HEK293 (cell line): Measurements from ENCODE around the gene PAPOLG.

Experiments used
- CTCF ChIA-PET: fragments of 350-600 bp; formaldehyde crosslinking; extraction: SDS; loops from one replicate; lab custom pipeline; 2021; ENCODE audit warnings: antibody characterized with exemption; lab: Yijun Ruan, JAX
- POLR2A ChIA-PET: fragments of 300-600 bp; formaldehyde crosslinking; extraction: SDS; loops from one replicate; lab custom pipeline; 2020; ENCODE audit warnings: antibody characterized with exemption, inconsistent platforms; lab: Yijun Ruan, JAX
- H3K27ac ChIP-seq: fragments of 200-500 bp; sonication (Bioruptor generic); 2 replicates; pipeline ENCODE4 v1.5.1; 2014; ENCODE audit warnings: low read depth, low read length, control low read depth, inconsistent platforms; ENCODE audit errors: extremely low read depth
- H3K36me3 ChIP-seq, 2 experiments: fragments of 200-500 bp in 1 of 2; sonication (Bioruptor generic) in 1 of 2; 1 replicate in 1 of 2; 2 replicates in 1 of 2; pipeline ENCODE4 v1.5.1; 2014 to 2017; ENCODE audit warnings: inconsistent platforms in 2 of 2, low read length in 2 of 2; ENCODE audit not compliant: control insufficient read depth in 2 of 2, insufficient read depth in 1 of 2
- H3K4me1 ChIP-seq: fragments of 200-500 bp; sonication (Bioruptor generic); 2 replicates; pipeline ENCODE4 v1.5.1; 2014; ENCODE audit warnings: mild to moderate bottlenecking, low read length, inconsistent platforms; ENCODE audit not compliant: control insufficient read depth, insufficient read depth
- H3K4me3 ChIP-seq: 2 replicates; pipeline ENCODE4 v1.5.1; 2011; ENCODE audit warnings: low read depth, mild to moderate bottlenecking, control low read depth, low read length, moderate library complexity
- H3K9me3 ChIP-seq: fragments of 200-500 bp; sonication (Bioruptor generic); 2 replicates; pipeline ENCODE4 v1.5.1; 2014; ENCODE audit warnings: low read depth, low read length, inconsistent platforms; ENCODE audit not compliant: control insufficient read depth, insufficient read depth
- GFI1B ChIP-seq: fragments of 450-650 bp; formaldehyde crosslinking; IDR thresholded peaks from 2 replicates; pipeline ENCODE4 v1.5.1; 2016; ENCODE audit warnings: missing biosample characterization, missing genetic modification characterization
- KLF10 ChIP-seq: fragments of 450-650 bp; IDR thresholded peaks from 2 replicates; pipeline ENCODE4 v1.5.1; 2018; ENCODE audit warnings: missing biosample characterization, mild to moderate bottlenecking, missing genetic modification characterization
- KLF7 ChIP-seq: fragments of 450-650 bp; formaldehyde crosslinking; IDR thresholded peaks from 2 replicates; pipeline ENCODE4 v1.5.1; 2016; ENCODE audit warnings: missing biosample characterization, missing genetic modification characterization, borderline replicate concordance
- SALL2 ChIP-seq: fragments of 450-650 bp; formaldehyde crosslinking; IDR thresholded peaks from 2 replicates; pipeline ENCODE4 v1.5.0; 2017; ENCODE audit warnings: missing biosample characterization, mild to moderate bottlenecking, missing genetic modification characterization, borderline replicate concordance
- ZFP37 ChIP-seq: fragments of 450-650 bp; formaldehyde crosslinking; IDR thresholded peaks from 2 replicates; pipeline ENCODE4 v1.5.1; 2016; ENCODE audit warnings: missing biosample characterization, missing genetic modification characterization
- ZFP41 ChIP-seq: fragments of 450-650 bp; formaldehyde crosslinking; IDR thresholded peaks from 2 replicates; pipeline ENCODE4 v1.5.1; 2016; ENCODE audit warnings: missing biosample characterization, missing genetic modification characterization, borderline replicate concordance
- ZIC2 ChIP-seq: fragments of 450-650 bp; formaldehyde crosslinking; IDR thresholded peaks from 2 replicates; pipeline ENCODE4 v1.5.1; 2016; ENCODE audit warnings: missing biosample characterization, missing genetic modification characterization
- ZNF155 ChIP-seq: fragments of 450-650 bp; formaldehyde crosslinking; IDR thresholded peaks from 2 replicates; pipeline ENCODE4 v1.5.1; 2016; ENCODE audit warnings: missing biosample characterization, missing genetic modification characterization
- ZNF239 ChIP-seq: fragments of 450-650 bp; formaldehyde crosslinking; IDR thresholded peaks from 2 replicates; pipeline ENCODE4 v1.5.1; 2016; ENCODE audit warnings: missing biosample characterization, missing genetic modification characterization
- ZNF324 ChIP-seq: fragments of 450-650 bp; formaldehyde crosslinking; IDR thresholded peaks from 2 replicates; pipeline ENCODE4 v1.5.1; 2016; ENCODE audit warnings: missing biosample characterization, missing genetic modification characterization
- ZNF37A ChIP-seq: fragments of 450-650 bp; IDR thresholded peaks from 2 replicates; pipeline ENCODE4 v1.5.1; 2018; ENCODE audit warnings: missing biosample characterization, missing genetic modification characterization
- ZNF596 ChIP-seq: fragments of 450-650 bp; IDR thresholded peaks from 2 replicates; pipeline ENCODE4 v1.5.0; 2018; ENCODE audit warnings: missing biosample characterization, mild to moderate bottlenecking, missing genetic modification characterization, moderate library complexity
- ZNF670 ChIP-seq: fragments of 450-650 bp; formaldehyde crosslinking; IDR thresholded peaks from 2 replicates; pipeline ENCODE4 v1.5.1; 2016; ENCODE audit warnings: missing biosample characterization, missing genetic modification characterization, low read depth
- TF ChIP-seq, protein P1 (sequence below): fragments of 450-650 bp; formaldehyde crosslinking; IDR thresholded peaks from 2 replicates; pipeline ENCODE4 v1.5.1; 2017; ENCODE audit warnings: missing biosample characterization, missing genetic modification characterization
- TF ChIP-seq, protein P2 (sequence below): fragments of 450-650 bp; formaldehyde crosslinking; IDR thresholded peaks from 2 replicates; pipeline ENCODE4 v1.5.1; 2016; ENCODE audit warnings: missing biosample characterization, missing genetic modification characterization
- TF ChIP-seq, protein P3 (sequence below): fragments of 450-650 bp; formaldehyde crosslinking; IDR thresholded peaks from 2 replicates; pipeline ENCODE4 v1.5.1; 2016; ENCODE audit warnings: missing biosample characterization, missing genetic modification characterization
- TF ChIP-seq, protein P4 (sequence below): fragments of 450-650 bp; IDR thresholded peaks from 2 replicates; pipeline ENCODE4 v1.5.1; 2018; ENCODE audit warnings: missing biosample characterization, mild to moderate bottlenecking, missing genetic modification characterization
- TF ChIP-seq, protein P5 (sequence below): fragments of 450-650 bp; formaldehyde crosslinking; IDR thresholded peaks from 2 replicates; pipeline ENCODE4 v1.5.1; 2017; ENCODE audit warnings: missing biosample characterization, missing genetic modification characterization
- TF ChIP-seq, protein P6 (sequence below): fragments of 450-650 bp; formaldehyde crosslinking; IDR thresholded peaks from 2 replicates; pipeline ENCODE4 v1.5.1; 2016; ENCODE audit warnings: missing biosample characterization, missing genetic modification characterization
- TF ChIP-seq, protein P7 (sequence below): fragments of 450-650 bp; formaldehyde crosslinking; IDR thresholded peaks from 2 replicates; pipeline ENCODE4 v1.5.1; 2016; ENCODE audit warnings: missing biosample characterization, missing genetic modification characterization, borderline replicate concordance
- TF ChIP-seq, protein P8 (sequence below): fragments of 450-650 bp; formaldehyde crosslinking; IDR thresholded peaks from 2 replicates; pipeline ENCODE4 v1.5.1; 2016; ENCODE audit warnings: missing biosample characterization, missing genetic modification characterization, borderline replicate concordance

PAPOLG gene

DNA sequence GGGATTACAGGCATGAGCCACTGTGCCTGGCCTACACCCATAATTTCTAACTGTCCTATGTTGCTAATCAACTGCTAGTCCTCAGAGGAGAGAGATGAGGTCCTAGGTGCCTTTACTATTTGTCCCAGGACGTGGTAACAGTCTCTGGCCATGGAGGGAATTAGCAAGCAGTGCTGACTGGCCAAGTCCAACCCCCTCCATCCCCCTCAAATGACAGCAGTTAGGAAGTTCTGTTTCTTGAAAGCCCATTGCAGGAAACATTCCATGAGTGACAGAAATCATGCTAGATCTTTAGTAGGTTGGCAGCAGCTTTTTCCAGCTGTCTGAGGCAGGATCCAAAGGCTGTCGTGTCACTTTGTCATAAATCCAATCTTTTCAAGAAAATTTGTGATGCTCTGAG, 69.6 kb downstream of the PAPOLG start (continued):
- no peak for TF ChIP-seq SALL2
- TF ChIP-seq KLF10 = no peak
- no peak for TF ChIP-seq ZNF239
- TF ChIP-seq ZNF596 (tag by site-specific recombination) = no peak
- TF ChIP-seq, protein P1, sequence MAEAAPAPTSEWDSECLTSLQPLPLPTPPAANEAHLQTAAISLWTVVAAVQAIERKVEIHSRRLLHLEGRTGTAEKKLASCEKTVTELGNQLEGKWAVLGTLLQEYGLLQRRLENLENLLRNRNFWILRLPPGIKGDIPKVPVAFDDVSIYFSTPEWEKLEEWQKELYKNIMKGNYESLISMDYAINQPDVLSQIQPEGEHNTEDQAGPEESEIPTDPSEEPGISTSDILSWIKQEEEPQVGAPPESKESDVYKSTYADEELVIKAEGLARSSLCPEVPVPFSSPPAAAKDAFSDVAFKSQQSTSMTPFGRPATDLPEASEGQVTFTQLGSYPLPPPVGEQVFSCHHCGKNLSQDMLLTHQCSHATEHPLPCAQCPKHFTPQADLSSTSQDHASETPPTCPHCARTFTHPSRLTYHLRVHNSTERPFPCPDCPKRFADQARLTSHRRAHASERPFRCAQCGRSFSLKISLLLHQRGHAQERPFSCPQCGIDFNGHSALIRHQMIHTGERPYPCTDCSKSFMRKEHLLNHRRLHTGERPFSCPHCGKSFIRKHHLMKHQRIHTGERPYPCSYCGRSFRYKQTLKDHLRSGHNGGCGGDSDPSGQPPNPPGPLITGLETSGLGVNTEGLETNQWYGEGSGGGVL (tag by site-specific recombination) = no peak
- no peak for TF ChIP-seq ZNF670 (tag by site-specific recombination)
- TF ChIP-seq ZNF37A = no peak
- TF ChIP-seq, protein P2, sequence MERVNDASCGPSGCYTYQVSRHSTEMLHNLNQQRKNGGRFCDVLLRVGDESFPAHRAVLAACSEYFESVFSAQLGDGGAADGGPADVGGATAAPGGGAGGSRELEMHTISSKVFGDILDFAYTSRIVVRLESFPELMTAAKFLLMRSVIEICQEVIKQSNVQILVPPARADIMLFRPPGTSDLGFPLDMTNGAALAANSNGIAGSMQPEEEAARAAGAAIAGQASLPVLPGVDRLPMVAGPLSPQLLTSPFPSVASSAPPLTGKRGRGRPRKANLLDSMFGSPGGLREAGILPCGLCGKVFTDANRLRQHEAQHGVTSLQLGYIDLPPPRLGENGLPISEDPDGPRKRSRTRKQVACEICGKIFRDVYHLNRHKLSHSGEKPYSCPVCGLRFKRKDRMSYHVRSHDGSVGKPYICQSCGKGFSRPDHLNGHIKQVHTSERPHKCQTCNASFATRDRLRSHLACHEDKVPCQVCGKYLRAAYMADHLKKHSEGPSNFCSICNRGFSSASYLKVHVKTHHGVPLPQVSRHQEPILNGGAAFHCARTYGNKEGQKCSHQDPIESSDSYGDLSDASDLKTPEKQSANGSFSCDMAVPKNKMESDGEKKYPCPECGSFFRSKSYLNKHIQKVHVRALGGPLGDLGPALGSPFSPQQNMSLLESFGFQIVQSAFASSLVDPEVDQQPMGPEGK = no peak
- no peak for TF ChIP-seq ZFP37 (tag by site-specific recombination)
- TF ChIP-seq, protein P3, sequence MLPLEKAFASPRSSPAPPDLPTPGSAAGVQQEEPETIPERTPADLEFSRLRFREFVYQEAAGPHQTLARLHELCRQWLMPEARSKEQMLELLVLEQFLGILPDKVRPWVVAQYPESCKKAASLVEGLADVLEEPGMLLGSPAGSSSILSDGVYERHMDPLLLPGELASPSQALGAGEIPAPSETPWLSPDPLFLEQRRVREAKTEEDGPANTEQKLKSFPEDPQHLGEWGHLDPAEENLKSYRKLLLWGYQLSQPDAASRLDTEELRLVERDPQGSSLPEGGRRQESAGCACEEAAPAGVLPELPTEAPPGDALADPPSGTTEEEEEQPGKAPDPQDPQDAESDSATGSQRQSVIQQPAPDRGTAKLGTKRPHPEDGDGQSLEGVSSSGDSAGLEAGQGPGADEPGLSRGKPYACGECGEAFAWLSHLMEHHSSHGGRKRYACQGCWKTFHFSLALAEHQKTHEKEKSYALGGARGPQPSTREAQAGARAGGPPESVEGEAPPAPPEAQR (tag by site-specific recombination) = no peak
- no peak for TF ChIP-seq ZFP41 (tag by site-specific recombination)
- TF ChIP-seq, all 188 proteins: peak for 0

DNA sequence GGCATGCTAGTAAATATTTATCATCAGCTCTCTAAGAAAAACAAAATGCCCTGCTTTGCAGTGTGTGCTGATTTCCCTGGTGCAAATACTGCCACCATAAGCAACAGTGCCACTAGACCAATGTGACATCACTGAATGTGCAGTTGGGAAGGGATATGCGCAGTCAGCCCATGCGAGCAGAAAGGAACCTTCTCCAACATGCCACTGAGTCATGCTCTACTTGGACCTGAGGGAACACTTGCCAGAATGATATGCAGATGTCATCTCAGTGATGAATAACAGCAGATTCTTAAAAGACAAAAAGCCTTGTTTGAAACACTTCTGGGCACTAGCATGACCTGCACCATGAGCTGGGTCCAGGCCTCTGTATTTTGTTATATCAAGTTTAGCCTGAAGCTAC, 70.0 kb downstream of the PAPOLG start:
- Histone ChIP-seq H3K9me3 (no peaks in the 10 kb centered on the region), H3K36me3 (no peaks in the 10 kb centered on the region), H3K27ac (no peak overlapping the region), H3K4me3 (no peak overlapping the region), H3K4me1 (no peaks in the 10 kb centered on the region)
- ChIA-PET CTCF (no interaction called here), POLR2A (no interaction called here)
- TF ChIP-seq, protein P4, sequence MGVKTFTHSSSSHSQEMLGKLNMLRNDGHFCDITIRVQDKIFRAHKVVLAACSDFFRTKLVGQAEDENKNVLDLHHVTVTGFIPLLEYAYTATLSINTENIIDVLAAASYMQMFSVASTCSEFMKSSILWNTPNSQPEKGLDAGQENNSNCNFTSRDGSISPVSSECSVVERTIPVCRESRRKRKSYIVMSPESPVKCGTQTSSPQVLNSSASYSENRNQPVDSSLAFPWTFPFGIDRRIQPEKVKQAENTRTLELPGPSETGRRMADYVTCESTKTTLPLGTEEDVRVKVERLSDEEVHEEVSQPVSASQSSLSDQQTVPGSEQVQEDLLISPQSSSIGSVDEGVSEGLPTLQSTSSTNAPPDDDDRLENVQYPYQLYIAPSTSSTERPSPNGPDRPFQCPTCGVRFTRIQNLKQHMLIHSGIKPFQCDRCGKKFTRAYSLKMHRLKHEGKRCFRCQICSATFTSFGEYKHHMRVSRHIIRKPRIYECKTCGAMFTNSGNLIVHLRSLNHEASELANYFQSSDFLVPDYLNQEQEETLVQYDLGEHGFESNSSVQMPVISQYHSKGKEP (tag by site-specific recombination) = no peak
- TF ChIP-seq, protein P5, sequence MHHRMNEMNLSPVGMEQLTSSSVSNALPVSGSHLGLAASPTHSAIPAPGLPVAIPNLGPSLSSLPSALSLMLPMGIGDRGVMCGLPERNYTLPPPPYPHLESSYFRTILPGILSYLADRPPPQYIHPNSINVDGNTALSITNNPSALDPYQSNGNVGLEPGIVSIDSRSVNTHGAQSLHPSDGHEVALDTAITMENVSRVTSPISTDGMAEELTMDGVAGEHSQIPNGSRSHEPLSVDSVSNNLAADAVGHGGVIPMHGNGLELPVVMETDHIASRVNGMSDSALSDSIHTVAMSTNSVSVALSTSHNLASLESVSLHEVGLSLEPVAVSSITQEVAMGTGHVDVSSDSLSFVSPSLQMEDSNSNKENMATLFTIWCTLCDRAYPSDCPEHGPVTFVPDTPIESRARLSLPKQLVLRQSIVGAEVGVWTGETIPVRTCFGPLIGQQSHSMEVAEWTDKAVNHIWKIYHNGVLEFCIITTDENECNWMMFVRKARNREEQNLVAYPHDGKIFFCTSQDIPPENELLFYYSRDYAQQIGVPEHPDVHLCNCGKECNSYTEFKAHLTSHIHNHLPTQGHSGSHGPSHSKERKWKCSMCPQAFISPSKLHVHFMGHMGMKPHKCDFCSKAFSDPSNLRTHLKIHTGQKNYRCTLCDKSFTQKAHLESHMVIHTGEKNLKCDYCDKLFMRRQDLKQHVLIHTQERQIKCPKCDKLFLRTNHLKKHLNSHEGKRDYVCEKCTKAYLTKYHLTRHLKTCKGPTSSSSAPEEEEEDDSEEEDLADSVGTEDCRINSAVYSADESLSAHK (tag by site-specific recombination) = no peak
- TF ChIP-seq ZNF155 (tag by site-specific recombination) (no peak), ZNF324 (tag by site-specific recombination) (no peak), KLF7 (tag by site-specific recombination) (no peak), ZIC2 (tag by site-specific recombination) (no peak), GFI1B (tag by site-specific recombination) (no peak)
- TF ChIP-seq, protein P6, sequence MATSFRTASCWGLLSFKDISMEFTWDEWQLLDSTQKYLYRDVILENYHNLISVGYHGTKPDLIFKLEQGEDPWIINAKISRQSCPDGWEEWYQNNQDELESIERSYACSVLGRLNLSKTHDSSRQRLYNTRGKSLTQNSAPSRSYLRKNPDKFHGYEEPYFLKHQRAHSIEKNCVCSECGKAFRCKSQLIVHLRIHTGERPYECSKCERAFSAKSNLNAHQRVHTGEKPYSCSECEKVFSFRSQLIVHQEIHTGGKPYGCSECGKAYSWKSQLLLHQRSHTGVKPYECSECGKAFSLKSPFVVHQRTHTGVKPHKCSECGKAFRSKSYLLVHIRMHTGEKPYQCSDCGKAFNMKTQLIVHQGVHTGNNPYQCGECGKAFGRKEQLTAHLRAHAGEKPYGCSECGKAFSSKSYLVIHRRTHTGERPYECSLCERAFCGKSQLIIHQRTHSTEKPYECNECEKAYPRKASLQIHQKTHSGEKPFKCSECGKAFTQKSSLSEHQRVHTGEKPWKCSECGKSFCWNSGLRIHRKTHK (tag by site-specific recombination) = no peak
- TF ChIP-seq, protein P7, sequence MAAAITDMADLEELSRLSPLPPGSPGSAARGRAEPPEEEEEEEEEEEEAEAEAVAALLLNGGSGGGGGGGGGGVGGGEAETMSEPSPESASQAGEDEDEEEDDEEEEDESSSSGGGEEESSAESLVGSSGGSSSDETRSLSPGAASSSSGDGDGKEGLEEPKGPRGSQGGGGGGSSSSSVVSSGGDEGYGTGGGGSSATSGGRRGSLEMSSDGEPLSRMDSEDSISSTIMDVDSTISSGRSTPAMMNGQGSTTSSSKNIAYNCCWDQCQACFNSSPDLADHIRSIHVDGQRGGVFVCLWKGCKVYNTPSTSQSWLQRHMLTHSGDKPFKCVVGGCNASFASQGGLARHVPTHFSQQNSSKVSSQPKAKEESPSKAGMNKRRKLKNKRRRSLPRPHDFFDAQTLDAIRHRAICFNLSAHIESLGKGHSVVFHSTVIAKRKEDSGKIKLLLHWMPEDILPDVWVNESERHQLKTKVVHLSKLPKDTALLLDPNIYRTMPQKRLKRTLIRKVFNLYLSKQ = no peak
- TF ChIP-seq, protein P8, sequence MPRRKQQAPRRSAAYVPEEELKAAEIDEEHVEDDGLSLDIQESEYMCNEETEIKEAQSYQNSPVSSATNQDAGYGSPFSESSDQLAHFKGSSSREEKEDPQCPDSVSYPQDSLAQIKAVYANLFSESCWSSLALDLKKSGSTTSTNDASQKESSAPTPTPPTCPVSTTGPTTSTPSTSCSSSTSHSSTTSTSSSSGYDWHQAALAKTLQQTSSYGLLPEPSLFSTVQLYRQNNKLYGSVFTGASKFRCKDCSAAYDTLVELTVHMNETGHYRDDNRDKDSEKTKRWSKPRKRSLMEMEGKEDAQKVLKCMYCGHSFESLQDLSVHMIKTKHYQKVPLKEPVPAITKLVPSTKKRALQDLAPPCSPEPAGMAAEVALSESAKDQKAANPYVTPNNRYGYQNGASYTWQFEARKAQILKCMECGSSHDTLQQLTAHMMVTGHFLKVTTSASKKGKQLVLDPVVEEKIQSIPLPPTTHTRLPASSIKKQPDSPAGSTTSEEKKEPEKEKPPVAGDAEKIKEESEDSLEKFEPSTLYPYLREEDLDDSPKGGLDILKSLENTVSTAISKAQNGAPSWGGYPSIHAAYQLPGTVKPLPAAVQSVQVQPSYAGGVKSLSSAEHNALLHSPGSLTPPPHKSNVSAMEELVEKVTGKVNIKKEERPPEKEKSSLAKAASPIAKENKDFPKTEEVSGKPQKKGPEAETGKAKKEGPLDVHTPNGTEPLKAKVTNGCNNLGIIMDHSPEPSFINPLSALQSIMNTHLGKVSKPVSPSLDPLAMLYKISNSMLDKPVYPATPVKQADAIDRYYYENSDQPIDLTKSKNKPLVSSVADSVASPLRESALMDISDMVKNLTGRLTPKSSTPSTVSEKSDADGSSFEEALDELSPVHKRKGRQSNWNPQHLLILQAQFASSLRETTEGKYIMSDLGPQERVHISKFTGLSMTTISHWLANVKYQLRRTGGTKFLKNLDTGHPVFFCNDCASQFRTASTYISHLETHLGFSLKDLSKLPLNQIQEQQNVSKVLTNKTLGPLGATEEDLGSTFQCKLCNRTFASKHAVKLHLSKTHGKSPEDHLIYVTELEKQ (tag by site-specific recombination) = no peak
